ENCODE results near the gene BMP6.
"Not testable (repeated sequence)": the region's sequence is repeated elsewhere in the genome, so short reads cannot be mapped to it uniquely, and the experiment has no call there.

The BMP6 gene

GRCh38 chr6:7888587-7889357 lies 162.9 kb downstream of the BMP6 start:
- DNase-seq: no peak

DNA sequence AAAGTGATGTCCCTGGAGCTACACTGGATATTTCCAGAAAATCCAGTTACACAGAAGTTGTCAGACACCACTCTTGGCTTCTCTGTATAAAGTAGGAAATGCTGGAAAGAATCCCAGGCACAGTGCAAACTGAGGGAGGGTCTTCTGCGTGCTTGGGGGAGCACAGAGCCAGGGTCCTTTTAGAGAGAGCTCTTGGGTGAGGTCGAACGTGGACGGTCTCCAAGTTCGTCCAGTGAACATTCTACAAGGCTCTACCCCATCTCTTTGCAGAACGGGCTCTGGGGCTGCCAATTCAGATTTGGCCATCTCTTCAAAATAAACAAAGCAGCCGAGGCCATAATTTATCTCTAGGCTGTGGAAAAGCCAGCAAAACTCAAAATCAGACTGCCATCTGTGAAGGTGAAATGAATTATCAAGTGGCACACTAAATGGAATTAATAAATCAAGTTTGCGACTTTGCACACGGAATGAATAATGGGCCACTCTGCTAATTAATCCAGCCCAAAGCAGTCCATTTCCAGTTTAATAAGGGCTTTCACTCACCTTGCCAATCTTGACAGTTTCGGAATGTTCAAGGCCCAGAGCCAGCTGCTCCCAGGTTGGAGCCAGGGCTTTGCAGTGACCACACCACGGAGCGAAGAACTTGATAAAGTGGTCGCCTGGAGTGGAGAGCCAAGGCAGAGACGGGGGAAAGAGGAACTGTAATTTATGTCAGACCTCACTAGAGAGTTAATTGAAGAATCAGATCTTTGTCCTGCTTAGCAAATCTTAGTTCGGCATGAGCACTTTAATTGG lies 165.4 kb downstream of the BMP6 start:
- DNase-seq: no peak

- not testable (repeated sequence) for DNase-seq
Observed at GRCh38 chr6:7892367-7892766, 166.5 kb downstream of the BMP6 start.

DNA sequence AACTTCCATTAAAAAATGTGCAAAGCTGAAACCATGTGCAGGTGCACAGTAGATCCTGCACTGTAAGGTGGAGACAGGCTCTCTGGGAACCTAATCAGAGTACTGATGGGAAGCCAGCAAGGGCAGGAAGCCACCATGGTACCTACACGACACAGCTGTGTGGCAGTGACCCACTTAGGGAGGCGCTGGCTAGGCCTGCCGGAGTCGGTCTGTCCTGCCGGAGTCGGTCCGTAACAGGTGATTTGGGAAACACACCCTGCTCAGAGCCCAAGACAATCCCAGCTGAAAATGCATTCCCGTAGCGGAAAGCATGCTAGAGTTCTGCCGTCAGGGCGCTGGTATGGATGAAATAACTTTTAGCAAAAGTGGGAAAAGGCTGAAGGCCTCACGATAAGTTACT lies 167.4 kb downstream of the BMP6 start:
- DNase-seq: no peak

DNA sequence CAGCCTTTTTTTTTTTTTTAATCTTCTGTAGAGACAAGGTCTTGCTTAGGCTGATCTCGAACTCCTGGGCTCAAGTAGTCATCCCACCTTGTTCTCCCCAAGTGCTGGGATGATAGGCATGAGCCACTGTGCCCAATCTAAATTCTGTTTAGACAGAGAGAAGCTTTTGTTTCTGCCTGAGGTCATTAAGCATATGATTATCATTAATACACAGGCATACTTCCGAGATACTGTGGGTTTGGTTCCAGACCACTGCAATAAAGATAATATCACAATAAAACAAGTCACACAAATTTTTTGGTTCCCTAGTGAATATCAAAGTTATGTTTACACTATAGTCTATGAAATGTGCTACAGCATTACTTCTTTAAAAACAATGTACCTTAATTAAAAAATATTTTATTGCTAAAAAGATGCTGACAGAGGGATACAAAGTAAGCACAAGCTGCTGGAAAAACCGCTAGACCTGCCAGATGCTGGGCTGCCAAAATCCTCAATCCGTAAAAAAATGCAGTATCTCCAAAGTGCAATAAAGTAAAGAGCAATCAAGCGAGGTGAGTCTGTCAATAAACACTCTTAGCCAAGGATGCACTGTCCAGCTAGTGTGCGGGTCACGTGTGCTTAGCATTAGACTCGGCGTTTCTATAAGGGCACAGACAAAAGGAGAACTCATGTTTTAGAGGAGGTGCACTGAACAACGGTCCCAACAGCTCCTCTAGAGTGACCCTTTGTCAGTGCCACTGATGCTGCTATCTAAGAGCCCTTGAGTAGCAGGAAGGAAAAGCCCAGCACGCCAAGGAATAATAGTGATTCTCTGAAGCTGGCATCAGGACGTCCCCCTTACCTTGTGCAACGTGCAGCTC lies 168.6 kb downstream of the BMP6 start:
- DNase-seq: no peak

DNA sequence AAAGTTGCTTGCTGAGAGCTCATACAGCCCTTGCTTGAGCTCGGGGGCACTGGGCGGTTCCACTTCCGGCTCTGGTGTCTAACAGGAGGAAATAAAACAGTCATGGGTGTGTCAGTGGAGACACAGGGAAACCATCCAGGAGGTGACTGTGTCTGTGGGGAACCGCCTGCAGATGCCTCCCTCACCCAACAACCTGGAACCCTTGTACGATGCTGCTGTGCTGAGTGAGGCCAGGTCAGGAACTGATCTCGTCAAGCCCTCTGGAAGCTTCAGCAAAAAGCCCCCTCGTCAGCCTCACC lies 169.2 kb downstream of the BMP6 start:
- DNase-seq: no peak

- no peak for DNase-seq
Observed at GRCh38 chr6:7896465-7896987, 170.6 kb downstream of the BMP6 start.

DNA sequence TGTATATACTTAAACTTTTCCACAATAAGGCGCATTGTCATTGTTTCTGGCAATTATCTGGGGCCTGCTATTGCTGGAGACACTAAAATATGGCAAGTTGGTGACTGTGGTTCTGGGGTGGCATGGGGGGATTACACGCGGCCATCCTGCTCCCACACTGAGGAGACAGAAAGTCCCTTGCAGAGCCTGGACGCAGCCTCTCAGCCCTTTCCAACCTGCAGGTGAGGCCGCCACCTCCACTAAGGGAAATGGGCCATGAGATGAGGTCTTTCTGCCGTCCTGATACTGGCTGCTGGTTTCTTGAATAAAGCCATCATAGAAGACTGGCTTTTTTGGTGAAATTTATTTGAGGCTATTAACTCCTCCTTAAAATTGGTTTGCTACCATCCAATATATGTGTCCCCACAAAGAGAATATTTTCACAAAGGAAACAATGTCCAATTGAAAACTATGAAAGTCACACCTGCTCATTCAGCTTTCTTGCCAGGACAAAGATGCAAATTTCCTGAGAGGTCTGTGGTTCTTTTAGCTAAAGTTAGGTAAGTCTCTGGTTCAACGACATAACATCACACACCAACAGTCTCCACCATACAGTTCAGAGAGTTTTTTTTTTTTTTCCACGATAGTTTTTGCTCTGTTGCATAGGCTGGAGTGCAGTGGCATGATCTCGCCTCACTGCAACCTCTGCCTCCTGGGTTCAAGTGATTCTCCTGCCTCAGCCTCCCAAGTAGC lies 171.7 kb downstream of the BMP6 start:
- DNase-seq: no peak

DNA sequence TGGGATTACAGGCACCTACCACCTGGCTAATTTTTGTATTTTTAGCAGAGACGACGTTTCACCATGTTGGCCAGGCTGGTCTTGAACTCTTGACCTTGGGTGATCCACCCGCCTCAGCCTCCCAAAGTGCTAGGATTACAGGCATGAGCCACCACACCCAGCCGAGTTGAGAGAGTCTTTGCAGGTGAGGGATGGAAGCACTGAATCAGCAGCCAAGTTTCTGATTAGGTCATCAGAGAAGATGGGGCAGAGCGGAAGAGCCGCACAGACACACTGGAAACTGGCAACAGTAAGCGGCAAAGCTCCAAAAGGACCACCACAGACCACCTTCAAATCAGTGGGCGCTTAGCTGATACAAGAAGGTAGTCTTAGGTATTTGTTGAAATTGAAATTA lies 172.3 kb downstream of the BMP6 start:
- DNase-seq: not testable (repeated sequence)

GRCh38 chr6:7899101-7899888 lies 173.4 kb downstream of the BMP6 start:
- no peak for DNase-seq

DNA sequence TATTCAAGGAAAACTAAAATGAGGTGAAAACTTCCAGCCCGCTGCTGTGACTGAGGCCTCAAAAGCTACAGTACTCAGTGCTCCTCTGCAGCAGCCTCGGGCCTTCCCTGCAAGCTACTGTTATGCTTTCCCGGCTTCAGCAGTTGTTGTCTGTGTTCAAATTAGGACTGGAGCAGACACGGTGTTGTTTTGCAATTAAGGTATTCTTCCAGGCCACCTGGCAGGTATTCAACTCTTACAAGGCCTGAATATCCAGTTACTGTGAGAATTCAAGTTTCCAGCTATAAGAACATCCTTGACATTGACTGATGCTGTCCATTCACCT lies 174.0 kb downstream of the BMP6 start:
- DNase-seq: no peak

- DNase-seq: no peak
Observed at GRCh38 chr6:7900621-7901020, 174.7 kb downstream of the BMP6 start.

- DNase-seq: no peak
Observed at GRCh38 chr6:7901056-7901455, 175.2 kb downstream of the BMP6 start.

DNA sequence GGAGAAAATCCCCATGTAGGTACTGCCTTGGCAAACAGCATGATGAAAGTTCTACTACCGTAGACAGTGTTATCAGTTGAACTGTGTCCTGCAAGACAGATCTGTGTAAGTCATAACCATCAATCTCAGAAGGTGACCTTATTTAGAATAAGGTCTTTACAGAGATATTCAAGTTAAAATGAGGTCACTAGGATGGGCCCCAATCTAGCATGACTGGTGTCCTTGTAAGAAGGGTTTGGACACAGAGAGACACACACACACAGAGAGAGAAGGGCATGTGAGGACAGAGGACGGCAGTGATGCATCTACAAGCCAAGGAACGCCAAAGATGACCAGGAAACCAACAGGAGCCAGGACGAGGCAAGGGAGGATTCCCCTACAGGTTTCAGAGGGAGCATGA lies 175.9 kb downstream of the BMP6 start:
- DNase-seq: no peak

DNA sequence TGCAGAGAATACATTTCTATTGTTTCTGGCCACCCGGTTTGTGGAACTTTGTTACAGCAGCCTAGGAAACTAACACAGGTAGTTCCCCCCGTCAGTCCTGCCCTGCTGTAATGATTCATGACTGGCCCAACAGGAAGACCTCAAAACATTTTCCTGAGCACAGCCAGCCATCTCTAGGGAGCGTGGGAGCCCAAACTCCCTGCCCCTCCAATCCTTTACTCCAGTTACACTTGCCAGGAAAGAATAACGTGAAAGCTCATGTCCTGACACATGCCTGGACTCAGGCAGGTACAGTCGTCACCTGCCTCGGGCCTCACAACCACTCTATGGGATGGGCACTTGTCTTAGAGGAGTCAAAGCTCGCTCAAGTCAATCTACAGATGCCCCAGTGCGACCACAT lies 176.3 kb downstream of the BMP6 start:
- DNase-seq: no peak

DNA sequence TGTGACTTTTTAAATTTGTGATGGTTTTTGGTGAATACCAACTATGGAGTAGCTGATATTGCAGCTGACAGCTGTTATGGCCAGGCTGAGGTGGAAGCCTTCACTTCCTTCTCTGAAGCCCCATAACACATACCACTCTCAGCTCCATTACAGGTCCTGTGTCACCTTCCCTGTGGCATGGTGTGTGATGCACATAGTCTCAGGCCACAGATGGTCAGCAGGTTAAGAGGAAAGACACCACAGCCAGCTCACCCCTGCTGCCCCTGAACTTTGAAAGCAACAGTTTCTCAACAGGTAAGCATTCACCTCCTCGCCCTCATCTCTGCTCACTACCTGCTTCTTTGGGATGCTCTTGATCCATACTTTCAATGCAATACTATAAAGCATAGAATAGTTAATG lies 177.0 kb downstream of the BMP6 start:
- DNase-seq: no peak

DNA sequence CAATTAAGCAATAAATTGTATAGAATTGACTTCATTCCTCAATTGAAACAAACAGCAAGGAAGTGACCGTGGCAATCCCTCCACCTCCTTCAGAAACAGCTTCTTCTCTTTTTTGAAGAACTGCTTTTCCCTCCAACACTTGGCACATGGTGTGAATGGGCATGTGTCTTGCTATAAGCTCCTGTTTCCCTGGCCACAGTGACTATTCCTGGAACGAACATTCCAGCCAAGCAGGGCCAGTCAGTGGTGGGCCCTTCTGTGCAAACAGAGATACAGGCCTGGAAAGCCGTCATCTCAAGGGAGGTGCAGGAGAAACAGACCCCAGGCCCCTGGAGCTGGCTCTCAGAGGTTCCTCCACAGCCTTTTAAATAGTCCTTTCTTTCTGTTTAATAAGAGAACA lies 177.8 kb downstream of the BMP6 start:
- no peak for DNase-seq

DNA sequence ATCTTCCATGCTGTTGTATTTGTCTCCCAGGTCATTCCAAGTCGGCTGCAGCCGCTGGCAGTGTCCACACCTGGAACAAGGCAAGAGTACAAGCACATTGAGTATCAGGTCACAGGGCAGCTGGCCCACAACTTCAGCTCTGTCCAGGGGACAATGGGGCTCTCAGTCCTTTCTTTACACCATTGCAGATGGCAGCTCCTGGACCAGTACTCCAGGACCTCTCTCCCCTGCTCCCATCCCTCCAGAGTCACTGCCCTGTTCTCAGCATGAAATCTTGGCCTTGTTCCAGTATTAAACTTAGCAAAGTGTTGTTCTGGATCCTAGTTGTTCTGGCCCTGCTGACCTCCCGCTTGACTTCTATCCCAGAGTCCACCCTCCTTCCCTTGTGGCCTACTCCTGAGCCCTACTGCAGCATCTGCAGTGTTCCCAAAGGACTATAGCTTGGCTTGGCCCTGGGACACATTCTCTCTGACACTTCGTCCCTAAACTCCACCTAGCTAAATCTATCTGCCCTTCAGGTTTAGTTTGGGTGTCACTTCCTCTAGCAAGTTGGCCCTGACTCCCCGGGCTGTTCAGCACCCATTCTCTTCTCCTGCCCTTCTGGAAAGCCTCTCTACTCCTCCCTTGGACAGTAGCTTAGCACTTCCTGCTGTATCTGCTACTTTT lies 178.9 kb downstream of the BMP6 start:
- DNase-seq: no peak

DNA sequence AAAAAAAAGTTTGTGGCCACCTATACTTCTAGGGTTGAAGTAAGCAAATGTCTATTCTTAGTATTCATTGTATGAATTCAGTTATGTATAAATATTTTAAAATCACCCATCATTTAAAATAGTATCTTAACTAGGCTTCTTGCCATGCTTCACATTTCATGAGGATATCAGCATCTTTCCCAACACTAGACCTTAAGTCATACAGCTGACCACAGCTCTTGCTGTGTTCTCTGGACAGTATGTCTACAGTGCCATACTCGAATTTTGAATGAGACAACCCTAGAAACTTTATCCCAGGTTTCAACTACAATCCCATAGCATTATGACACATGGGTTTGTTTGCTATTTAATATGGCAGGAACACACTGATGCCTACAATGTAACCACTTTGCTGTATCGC lies 179.5 kb downstream of the BMP6 start:
- no peak for DNase-seq

DNA sequence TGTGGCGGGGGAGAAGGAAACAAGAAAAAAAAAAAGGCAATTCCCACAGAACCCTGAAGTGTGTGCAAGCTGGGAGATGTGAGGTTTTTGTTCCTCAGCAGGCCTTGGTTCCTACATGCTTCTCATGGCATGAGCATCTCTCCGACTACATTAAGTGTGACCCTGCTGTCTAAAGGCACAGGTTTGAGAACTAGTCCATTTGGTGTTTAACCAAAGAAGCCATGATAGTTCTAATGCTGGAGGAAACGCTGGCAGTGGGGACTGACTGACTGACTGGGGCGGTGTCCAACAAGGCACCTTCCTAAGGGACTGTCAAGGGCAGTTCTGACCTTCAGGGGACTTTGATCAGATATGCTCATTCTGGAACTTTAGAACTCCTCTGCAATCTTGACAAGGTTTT lies 180.8 kb downstream of the BMP6 start:
- DNase-seq: no peak

DNA sequence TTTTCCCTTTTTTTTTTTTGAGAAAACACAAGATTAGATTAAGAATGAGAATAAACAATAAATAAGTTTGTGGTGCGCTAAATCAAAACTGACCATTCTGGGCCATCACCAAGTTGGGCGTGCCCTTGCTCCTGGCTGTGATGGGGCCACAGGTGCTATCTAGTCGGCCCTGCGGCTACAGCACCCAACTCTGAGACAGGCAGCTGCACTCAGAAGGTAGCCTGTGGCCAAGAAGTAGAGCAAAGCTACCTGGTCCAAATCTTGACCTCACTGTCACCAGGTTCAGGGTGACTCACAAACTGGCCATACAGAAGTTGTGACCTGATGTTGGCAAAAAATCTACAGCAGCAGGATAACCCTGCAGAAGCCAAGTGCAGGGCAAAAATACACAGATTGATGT lies 181.3 kb downstream of the BMP6 start:
- DNase-seq: no peak

Data from T1000 (cell line).